Measurements from ENCODE around the gene PRMT1. TPM values are rescaled to one million over a fixed set of nuclear protein-coding genes. Genes with fewer than 3 reads are reported as not detected.

Gene PRMT1
- polyA plus RNA-seq, 2 of the 4 experiments (the other 2 are of a cell fraction) = 504 to 516 TPM

DNA sequence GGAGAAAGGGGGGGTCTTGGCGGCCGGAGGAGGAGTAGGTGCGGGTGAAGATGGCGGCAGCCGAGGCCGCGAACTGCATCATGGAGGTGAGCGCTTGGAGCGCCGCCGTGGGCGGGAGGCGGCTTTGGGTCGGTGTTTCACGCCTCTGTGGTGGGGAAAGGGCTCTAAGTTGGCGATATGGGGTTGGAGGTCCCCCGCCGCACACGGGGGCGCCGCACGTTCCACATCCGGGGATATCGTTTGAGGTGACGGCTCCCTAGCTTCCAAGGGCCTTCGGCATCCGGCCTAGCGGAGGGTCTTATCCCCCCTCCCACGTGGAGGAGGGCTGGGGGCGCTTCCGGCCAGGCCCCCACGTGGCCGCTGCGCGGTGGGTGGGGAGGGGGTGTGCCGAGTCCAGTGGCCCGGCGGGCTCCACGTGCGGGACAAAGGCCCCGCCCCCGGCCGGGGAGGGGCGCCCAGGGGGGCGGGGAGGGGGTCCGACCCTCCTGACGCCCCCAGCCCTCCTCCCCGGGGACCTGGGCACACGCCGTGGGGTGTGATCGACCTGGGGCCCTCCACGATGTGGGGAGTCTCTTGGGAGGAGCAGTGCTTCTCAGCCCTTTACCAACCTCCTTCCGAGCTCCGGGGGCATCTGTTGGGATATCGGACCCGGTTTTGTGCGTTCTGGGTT is at the start of gene PRMT1 (continued):
- TF ChIP-seq FOSL2 (IDR thresholded peaks at IDR 0.05) (no peak), FOSL2 (CRISPR knock-in tag; IDR thresholded peaks at IDR 0.05) (no peak; the same call in 1 of the 2 replicates), BHLHE40 (IDR thresholded peaks at IDR 0.05; ENCODE audit: low read depth, low read length) (no peak), JUN (IDR thresholded peaks at IDR 0.05) (peak; percentile 63 to 91; a peak in 4 of 5 replicates), GATA3 (IDR thresholded peaks at IDR 0.05; ENCODE audit: borderline replicate concordance) (no peak; the same call in 1 of the 2 replicates), NR3C1 (IDR thresholded peaks at IDR 0.05) (no peak), E2F6 (IDR thresholded peaks at IDR 0.05; ENCODE audit: borderline replicate concordance, low read depth) (peak; percentile 51; the same call in 1 of the 2 replicates), EP300 (IDR thresholded peaks at IDR 0.05) (no peak), SREBF2 (IDR thresholded peaks at IDR 0.05) (no peak), HEYL (CRISPR knock-in tag; IDR thresholded peaks at IDR 0.05) (no peak), FOSB (CRISPR knock-in tag; IDR thresholded peaks at IDR 0.05) (peak; percentile 85; the same call in 1 of the 2 replicates), ZNF302 (CRISPR knock-in tag; IDR thresholded peaks at IDR 0.05) (no peak), POLR2A (IDR thresholded peaks at IDR 0.05; ENCODE audit: low read length) (peak; percentile 97), EHF (CRISPR knock-in tag; IDR thresholded peaks at IDR 0.05) (no peak), EHMT2 (IDR thresholded peaks at IDR 0.05; ENCODE audit: low read depth) (no peak), RAD21 (conservative IDR thresholded peaks at IDR 0.05 in 1 of 2, IDR thresholded peaks at IDR 0.05 in 1 of 2) (no peak), HOXB5 (CRISPR knock-in tag; IDR thresholded peaks at IDR 0.05) (0 out of 2 replicates have a peak, but pooled peaks have one; percentile 31), JUNB (IDR thresholded peaks at IDR 0.05) (no peak), ZFP36 (IDR thresholded peaks at IDR 0.05; ENCODE audit: borderline replicate concordance, partially characterized antibody) (no peak), ESRRA (IDR thresholded peaks at IDR 0.05; ENCODE audit: borderline replicate concordance, low read length) (no peak), NPAS2 (CRISPR knock-in tag; IDR thresholded peaks at IDR 0.05; ENCODE audit: borderline replicate concordance) (no peak; the same call in 1 of the 2 replicates)
- TF ChIP-seq, protein P1, sequence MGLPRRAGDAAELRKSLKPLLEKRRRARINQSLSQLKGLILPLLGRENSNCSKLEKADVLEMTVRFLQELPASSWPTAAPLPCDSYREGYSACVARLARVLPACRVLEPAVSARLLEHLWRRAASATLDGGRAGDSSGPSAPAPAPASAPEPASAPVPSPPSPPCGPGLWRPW (IDR thresholded peaks at IDR 0.05) = no peak
- TF ChIP-seq, protein P2, sequence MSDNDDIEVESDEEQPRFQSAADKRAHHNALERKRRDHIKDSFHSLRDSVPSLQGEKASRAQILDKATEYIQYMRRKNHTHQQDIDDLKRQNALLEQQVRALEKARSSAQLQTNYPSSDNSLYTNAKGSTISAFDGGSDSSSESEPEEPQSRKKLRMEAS (IDR thresholded peaks at IDR 0.05) = peak; percentile 98
- TF ChIP-seq, protein P3, sequence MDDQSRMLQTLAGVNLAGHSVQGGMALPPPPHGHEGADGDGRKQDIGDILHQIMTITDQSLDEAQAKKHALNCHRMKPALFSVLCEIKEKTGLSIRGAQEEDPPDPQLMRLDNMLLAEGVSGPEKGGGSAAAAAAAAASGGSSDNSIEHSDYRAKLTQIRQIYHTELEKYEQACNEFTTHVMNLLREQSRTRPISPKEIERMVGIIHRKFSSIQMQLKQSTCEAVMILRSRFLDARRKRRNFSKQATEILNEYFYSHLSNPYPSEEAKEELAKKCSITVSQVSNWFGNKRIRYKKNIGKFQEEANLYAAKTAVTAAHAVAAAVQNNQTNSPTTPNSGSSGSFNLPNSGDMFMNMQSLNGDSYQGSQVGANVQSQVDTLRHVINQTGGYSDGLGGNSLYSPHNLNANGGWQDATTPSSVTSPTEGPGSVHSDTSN (IDR thresholded peaks at IDR 0.05) = no peak
- TF ChIP-seq, protein P4, sequence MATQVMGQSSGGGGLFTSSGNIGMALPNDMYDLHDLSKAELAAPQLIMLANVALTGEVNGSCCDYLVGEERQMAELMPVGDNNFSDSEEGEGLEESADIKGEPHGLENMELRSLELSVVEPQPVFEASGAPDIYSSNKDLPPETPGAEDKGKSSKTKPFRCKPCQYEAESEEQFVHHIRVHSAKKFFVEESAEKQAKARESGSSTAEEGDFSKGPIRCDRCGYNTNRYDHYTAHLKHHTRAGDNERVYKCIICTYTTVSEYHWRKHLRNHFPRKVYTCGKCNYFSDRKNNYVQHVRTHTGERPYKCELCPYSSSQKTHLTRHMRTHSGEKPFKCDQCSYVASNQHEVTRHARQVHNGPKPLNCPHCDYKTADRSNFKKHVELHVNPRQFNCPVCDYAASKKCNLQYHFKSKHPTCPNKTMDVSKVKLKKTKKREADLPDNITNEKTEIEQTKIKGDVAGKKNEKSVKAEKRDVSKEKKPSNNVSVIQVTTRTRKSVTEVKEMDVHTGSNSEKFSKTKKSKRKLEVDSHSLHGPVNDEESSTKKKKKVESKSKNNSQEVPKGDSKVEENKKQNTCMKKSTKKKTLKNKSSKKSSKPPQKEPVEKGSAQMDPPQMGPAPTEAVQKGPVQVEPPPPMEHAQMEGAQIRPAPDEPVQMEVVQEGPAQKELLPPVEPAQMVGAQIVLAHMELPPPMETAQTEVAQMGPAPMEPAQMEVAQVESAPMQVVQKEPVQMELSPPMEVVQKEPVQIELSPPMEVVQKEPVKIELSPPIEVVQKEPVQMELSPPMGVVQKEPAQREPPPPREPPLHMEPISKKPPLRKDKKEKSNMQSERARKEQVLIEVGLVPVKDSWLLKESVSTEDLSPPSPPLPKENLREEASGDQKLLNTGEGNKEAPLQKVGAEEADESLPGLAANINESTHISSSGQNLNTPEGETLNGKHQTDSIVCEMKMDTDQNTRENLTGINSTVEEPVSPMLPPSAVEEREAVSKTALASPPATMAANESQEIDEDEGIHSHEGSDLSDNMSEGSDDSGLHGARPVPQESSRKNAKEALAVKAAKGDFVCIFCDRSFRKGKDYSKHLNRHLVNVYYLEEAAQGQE (IDR thresholded peaks at IDR 0.05) = no peak

Data from A549 (cell line).